ENCODE results near the gene PCBP2. TPM values are rescaled to one million over a fixed set of nuclear protein-coding genes. Genes with fewer than 3 reads are reported as not detected.

PCBP2 gene
- total RNA-seq, 1 donor from 2014 or later = 1,058 TPM

DNA sequence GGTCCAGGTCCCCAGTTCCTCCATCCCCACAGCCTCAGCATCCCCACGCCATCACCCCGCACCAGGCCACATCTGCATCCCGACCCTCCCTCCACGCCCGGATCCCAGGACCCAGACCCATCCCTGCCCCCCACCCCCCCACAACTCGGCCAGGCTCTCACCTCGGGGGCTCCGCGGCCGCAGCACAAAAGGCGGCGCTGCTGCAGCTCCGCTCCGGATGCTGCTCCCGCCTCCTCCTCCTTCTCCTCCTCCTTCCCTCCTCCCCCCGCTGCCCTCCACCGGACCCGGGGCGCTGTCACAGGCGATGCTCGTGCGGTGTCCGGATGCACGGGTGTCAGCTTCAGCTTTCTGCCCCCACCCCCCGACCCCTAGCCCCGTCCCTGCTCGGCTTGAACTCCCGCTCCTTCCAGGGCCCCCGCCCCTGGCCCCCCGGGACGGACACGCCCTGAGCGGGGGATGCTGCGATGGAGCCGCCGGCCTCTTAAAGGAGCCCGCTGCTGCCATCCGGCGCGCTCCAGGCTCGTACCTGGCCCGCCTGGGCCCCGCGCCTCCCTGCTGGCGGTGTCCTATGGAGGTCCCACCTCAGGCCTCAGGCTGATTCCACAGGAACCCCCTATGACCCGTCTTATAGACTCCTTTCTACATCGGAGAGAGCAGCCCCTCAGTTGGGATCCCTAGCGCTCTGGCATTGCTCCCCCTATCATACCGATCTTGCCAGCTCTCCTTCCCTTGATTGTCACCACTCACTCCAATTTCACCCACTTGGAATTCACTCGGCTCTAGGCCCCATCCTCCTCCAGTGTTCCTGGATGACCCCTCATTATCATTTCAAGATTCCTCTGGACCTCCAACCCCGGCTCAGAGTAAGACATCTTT is 47.6 kb downstream of the PCBP2 start, which contains the start of gene MAP3K12:
MAP3K12 (minus strand) TSS at position 193 of the 876 bp plus-strand sequence. CDS start 12,067 bp downstream, outside the sequence.
- DNase-seq (ENCODE audit: low spot score in 2 of 2, unreplicated experiment in 2 of 2) = peak in 1 of 2 experiments; percentile 61
- H3K9me3 Mint-ChIP-seq = no peaks in the 10 kb centered on the region
- no peaks in the 10 kb centered on the region for H3K36me3 Mint-ChIP-seq
- H3K4me1 Mint-ChIP-seq = peaks cover 45% of the 10 kb centered on the region
- no peaks in the 10 kb centered on the region for H3K27me3 Mint-ChIP-seq (ENCODE audit: low read depth)
- peak within 1 kb of the TSS; percentile 83 for H3K4me3 Mint-ChIP-seq
- TF ChIP-seq, protein P1, sequence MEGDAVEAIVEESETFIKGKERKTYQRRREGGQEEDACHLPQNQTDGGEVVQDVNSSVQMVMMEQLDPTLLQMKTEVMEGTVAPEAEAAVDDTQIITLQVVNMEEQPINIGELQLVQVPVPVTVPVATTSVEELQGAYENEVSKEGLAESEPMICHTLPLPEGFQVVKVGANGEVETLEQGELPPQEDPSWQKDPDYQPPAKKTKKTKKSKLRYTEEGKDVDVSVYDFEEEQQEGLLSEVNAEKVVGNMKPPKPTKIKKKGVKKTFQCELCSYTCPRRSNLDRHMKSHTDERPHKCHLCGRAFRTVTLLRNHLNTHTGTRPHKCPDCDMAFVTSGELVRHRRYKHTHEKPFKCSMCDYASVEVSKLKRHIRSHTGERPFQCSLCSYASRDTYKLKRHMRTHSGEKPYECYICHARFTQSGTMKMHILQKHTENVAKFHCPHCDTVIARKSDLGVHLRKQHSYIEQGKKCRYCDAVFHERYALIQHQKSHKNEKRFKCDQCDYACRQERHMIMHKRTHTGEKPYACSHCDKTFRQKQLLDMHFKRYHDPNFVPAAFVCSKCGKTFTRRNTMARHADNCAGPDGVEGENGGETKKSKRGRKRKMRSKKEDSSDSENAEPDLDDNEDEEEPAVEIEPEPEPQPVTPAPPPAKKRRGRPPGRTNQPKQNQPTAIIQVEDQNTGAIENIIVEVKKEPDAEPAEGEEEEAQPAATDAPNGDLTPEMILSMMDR (IDR thresholded peaks at IDR 0.05; ENCODE audit: unreplicated experiment) = no peak
- peak within 1 kb of the TSS; percentile 98 for H3K27ac Mint-ChIP-seq

DNA sequence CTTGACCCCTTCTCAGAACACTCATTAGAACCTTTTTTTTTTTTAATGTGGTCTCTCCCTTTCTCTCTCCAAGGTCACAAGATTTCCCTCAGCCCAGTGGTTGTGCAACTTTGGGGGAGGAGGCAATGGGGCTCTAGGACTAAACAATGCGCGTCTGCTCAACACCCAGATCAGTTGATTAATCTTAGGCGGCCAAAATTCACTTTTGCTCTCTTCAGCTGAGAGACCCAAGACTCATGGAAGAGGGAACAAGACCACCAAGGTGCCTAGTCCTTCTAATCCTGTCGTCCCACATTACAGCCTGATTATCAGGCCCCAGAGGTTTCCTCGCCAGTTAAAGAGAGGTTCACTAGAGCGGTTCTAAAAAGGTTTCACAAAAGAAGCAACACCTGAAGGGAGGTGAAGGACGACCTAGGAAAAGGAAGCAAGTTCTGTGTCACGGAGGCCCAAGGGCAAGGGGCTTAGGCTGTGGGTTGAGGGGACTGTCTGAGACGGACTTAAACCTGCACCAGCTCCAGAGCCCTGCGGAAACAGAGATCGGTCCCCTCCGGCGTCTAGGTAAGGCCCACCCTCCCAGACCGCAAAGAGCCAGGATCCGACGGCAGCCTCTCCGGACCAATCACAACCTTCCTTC is 48.4 kb downstream of the PCBP2 start:
- peaks cover 44% of the 10 kb centered on the region for H3K4me1 Mint-ChIP-seq
- H3K9me3 Mint-ChIP-seq = no peaks in the 10 kb centered on the region
- H3K36me3 Mint-ChIP-seq = peaks cover under 1% of the 10 kb centered on the region
- H3K27me3 Mint-ChIP-seq (ENCODE audit: low read depth) = no peaks in the 10 kb centered on the region
- H3K27ac Mint-ChIP-seq = peak overlapping the region; percentile 98
- TF ChIP-seq, protein P1 (IDR thresholded peaks at IDR 0.05; ENCODE audit: unreplicated experiment) = no peak
- peak overlapping the region; percentile 83 for H3K4me3 Mint-ChIP-seq
- DNase-seq (ENCODE audit: low spot score in 2 of 2, unreplicated experiment in 2 of 2) = no peak

DNA sequence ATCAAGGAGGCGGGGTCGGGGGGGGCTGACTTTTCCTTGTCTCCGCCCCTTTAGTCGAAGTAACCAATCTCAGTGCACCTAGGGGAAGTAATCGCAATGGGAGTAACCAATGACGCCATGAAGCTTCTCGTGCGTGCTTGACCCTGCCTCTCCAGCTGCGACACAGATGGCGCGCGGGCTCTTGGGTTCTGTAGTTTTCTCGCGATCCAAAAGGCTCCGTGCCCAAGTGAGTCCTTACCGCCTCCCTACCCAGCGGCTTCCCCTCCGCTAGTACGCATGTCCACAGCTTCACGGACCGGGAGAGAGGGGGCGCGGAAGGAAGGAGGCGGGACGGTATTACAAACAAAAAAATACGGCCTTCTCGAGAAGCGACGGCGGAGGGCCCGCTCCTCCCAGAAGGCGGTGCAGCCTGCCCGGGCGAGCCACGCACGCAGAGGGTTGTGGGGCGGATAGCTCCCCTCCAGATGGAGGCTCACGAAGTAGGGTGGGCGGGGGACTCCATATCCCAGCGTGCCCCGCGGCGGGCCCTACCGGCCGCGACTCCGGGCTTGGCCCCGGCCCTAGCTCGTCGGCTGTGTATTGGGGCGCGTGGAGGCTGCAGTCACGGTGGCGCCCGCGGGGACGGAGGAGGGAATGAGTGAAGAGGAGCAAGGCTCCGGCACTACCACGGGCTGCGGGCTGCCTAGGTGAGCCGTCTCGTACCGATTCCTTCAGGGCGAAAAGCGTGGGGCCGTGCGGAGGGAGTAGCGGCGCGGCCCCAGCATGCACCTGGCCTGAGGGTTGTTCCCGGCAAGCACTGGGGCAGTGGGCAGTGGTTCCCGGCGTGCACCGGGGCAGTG is 49.1 kb downstream of the PCBP2 start, which contains the start of gene TARBP2:
TARBP2 (plus strand) TSS at position 508 of the 839 bp plus-strand sequence; CDS start at position 634, 126 bp downstream.
- peak; percentile 89 to 97 for DNase-seq (ENCODE audit: low spot score in 2 of 2, unreplicated experiment in 2 of 2)
- Mint-ChIP-seq H3K27ac (peak within 1 kb of the TSS; percentile 98), H3K9me3 (no peaks in the 10 kb centered on the region), H3K27me3 (ENCODE audit: low read depth) (no peaks in the 10 kb centered on the region), H3K4me1 (peaks cover 40% of the 10 kb centered on the region), H3K4me3 (peak within 1 kb of the TSS; percentile 83), H3K36me3 (peaks cover 6% of the 10 kb centered on the region)
- TF ChIP-seq, protein P1 (IDR thresholded peaks at IDR 0.05; ENCODE audit: unreplicated experiment) = no peak

DNA sequence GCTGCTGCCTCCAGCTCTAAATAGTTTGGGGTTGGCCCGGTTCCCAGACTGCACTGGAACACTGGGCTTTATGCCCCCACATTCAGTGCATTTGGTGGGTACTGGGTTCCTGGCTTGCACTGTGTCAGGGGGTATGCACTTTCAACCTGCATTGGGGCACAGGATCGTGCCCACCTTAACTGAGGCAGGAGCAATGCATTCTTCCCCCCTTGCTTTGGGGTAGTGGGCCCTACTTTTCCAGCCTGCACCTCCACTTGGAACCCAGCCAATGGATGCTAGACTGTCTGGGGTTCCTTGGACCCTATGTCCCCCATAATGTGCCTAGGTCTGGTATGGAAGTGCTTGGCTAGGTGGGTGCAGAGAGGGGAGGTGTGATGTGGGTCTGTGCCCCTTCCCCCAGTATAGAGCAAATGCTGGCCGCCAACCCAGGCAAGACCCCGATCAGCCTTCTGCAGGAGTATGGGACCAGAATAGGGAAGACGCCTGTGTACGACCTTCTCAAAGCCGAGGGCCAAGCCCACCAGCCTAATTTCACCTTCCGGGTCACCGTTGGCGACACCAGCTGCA is 49.8 kb downstream of the PCBP2 start:
- H3K9me3 Mint-ChIP-seq = no peaks in the 10 kb centered on the region
- peak overlapping the region; percentile 98 for H3K27ac Mint-ChIP-seq
- TF ChIP-seq, protein P1 (IDR thresholded peaks at IDR 0.05; ENCODE audit: unreplicated experiment) = no peak
- peaks cover 33% of the 10 kb centered on the region for H3K4me1 Mint-ChIP-seq
- peaks cover 6% of the 10 kb centered on the region for H3K36me3 Mint-ChIP-seq
- no peak for DNase-seq (ENCODE audit: low spot score in 2 of 2, unreplicated experiment in 2 of 2)
- peak overlapping the region; percentile 83 for H3K4me3 Mint-ChIP-seq
- H3K27me3 Mint-ChIP-seq (ENCODE audit: low read depth) = no peaks in the 10 kb centered on the region

DNA sequence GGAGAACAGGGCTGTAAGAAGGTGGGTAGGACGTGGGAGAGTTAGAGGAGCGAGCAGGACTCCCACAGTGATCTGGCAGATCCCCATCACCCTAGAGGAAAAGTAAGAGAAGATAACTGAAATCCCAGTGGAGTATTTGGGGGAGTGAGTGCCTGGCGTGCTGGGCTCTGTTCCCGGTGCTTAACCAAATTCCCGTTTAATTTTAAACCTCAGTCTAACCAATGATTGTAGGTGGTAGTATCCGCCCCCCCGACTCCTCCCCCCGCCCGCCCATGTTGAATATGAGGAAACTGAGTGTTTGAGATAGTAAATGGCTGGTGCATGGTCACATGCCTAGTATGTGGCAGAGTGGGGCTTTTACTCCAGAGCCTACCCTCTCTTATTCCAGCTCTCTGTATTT is 50.4 kb downstream of the PCBP2 start:
- H3K9me3 Mint-ChIP-seq = no peaks in the 10 kb centered on the region
- H3K36me3 Mint-ChIP-seq = peaks cover 6% of the 10 kb centered on the region
- H3K27ac Mint-ChIP-seq = peak overlapping the region; percentile 98
- H3K4me1 Mint-ChIP-seq = peaks cover 30% of the 10 kb centered on the region
- DNase-seq (ENCODE audit: low spot score in 2 of 2, unreplicated experiment in 2 of 2) = no peak
- peak overlapping the region; percentile 83 for H3K4me3 Mint-ChIP-seq
- no peaks in the 10 kb centered on the region for H3K27me3 Mint-ChIP-seq (ENCODE audit: low read depth)
- TF ChIP-seq, protein P1 (IDR thresholded peaks at IDR 0.05; ENCODE audit: unreplicated experiment) = no peak
